Left forelimb (tissue), 1 donor: ENCODE results near the gene GPX4.
"Not testable (repeated sequence)": the region's sequence is repeated elsewhere in the genome, so short reads cannot be mapped to it uniquely, and the experiment has no call there.

ENCODE experiments used
- DNase-seq: peaks from one replicate; pipeline ENCODE4 v3.0.0-alpha.2; 2018; ENCODE audit warnings: low spot score

The GPX4 gene

DNA sequence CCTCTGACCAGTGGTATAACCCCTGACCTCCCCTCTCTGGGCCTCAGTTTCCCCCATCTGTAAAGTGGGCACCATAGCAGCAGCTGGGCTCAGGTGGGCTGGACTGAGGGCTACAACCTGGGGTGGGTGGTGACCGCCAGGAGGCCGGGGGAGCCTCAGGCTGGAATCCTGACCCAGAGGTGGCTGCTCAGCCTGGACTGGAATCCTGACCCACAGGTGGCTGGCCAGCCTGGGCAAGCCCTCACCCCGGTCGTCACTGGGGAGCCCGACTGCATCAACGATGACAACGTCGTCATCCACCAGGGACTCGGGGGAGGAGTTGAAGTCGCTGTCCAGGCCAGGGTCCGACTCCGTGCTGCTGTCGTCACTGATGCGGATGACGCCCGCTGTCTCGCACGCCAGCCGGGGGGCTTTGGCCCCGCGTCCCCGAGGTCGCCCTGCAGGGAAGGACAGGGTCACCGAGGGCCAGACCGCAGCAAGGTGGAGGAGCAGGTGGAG, 10.2 kb downstream of the GPX4 start:
- DNase-seq, result no peak

DNA sequence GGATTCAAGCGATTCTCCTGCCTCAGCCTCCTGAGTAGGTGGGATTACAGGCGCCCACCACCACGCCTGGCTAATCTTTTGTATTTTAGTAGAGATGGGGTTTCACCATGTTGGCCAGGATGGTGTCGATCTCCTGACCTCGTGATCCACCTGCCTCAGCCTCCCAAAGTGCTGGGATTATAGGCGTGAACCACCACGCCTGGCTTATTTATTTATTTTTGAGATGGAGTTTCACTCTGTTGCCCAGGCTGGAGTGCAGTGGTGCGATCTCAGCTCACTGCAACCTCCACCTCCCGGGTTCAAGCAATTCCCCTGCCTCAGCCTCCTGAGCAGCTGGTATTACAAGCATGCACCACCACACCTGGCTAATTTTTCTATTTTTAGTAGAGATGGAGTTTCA, 10.9 kb downstream of the GPX4 start:
- not testable (repeated sequence) for DNase-seq

DNA sequence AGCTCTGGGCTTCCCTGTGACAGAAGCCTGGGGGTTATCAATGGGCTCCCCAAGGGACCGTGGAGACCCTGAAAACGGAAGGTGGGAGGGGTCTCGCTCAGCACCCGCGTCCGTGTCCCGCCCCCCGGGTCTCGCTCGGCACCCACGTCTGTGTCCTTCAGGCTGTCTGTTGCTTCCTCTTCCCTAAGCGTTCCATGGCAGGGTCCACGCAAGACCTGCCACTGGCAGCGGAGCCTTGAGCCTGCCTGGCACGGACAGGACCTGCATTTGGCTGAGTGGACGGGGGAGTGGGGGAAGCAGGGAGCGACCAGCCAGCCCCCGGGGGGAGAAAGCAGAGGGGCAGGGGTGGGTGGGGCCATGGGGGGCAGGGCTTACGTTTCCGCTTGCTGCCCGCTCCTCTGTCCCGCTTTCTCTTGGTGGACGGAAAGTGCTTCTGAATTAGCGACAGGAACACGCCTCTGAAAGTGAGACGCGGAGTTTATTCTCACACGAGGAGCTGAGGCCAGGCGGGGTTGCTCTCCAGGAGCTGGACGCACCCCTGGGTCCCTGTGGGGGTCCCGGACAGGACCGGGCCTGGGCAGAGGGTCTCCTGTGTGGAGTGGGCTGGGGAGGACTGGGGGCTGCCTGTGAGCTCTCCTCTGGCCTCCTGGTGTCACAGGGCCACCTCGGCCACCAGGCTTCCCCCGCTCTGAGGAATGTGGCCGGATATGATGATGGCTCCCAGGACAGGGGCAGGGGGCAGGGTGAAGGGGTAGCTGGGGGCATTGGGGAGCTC, 12.0 kb downstream of the GPX4 start:
- no peak for DNase-seq

DNA sequence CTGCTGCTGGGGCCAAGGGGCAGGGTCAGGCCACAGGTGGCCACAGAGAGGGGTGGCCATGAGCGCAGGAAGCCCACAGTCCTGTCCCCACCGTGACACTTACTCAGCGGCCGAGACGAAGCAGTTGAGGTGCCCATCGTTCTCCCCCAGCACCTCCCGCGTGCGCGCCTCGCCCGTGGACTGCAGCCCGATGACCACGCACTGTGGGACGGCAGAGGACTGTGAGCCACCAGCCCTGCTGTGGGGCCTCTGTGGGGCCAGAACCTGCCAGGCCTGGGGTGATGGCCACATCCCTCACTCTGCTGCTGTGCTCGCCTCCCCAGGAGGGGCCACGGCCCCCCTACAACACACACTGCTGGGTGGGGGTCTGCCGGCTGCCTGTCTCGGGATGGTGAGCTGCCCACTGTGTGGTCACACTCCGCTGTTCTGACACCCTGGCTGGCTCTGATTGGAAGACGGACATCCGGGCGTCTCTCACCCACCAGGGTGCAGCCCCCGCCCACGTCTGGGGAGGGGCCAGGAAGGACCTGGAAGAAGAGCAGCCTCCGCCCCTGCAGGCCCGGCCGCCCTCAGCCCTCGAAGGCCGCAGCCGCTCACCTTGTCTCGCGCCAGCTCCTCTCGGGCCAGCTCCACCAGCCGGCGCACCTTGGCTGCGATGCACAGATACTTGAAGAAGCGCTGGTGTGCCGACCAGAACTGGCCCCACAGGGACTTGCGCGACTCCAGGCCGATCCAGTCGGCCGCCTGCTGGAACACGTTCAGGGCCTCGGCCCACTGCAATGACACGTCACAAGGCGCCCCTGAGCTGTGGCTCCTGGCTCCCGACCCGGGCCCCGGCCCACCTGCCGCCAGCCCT, 13.2 kb downstream of the GPX4 start:
- no peak for DNase-seq

DNA sequence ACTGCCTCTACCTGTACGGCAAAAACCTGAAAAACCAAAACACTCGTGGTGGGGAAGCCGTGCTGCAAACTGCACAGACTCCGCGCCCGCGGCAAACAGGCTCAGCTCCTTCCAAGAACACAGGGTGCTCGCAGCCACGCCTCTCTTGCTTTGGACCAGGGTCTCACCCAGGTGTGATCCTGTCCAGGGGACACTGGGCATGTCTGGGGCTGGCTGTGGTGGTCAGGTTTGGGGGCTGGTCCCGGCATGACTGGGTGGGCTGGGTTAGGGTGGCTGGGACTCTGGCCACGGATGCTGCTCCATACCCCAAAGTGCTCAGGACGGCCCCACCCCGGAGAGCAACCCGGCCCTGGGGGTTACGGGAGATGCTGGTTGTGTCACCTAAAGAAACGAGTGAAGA, 13.9 kb downstream of the GPX4 start:
- DNase-seq, result no peak

DNA sequence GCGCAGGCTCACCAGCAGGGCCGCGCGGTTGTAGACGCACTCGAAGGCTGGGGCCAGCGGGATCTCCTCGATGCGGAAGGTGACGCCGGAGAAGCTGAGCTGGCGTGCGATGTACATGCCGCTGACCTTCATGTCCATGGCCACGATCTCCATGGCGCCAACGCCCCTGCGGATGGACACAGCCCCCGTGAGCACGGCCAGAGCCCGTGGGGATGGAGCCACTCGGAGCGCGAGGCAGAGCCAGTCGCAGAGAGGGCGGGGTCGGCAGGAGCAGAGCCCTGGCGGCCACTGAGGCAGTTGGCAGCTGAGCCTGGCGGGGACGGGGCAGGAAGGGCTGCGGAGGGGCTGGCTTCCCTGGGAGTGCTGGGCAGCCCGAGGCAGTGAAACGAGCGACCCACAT, 15.2 kb downstream of the GPX4 start:
- DNase-seq, result no peak

DNA sequence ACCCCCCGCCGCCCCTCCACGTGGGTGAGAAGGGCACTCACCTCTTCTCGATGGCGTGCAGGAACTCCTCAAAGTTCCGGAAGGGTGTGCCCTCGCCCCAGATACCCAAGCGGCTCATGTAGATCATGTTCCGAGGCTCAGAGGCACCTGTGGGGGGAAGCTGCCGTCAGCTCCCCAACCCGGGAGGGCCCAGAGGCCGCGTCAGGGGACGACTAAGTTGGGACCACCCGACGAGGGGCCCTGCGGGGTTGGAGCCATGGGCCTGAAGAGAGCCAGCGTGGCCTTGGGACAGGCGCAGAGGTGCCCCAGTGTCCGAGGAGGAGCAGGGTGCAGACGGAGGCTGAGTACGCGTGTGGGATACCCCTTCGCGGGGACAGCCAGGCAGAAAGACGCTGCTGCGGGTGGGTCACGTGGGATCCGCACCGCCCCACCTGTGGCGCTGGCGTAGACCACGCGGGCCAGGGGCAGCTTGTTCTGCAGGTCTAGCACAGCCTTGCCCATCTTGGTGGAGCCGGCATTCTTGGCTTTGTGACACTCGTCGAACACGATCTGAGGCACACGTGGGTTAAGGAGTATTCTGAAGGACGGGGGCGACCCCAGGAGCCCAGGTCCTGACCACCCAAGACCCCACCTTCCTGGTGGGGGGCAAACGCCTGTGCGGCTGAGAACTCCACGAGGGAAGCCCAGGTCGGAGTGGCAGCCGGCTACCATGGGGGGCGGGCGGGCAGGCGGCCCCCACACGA, 15.9 kb downstream of the GPX4 start:
- no peak for DNase-seq

DNA sequence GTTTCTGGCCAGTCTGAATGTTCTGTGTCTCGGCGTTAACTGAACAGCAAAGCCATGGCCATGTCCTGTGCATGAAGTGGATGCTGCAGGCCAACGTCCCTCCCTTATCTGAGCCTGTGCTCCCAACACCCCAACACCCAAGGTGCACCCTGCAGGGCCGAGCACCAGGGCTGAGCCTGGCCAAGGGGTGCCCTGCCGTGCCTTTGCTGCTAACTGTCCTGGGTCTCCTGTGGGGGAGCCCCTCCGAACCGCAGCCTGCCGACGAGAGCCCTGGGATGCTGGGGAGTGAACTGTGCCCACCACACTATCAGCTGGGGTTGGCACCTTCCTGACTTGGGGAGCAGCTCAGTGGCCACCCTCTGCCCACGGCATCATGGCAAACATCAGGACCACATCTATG, 17.6 kb downstream of the GPX4 start:
- DNase-seq, result no peak

DNA sequence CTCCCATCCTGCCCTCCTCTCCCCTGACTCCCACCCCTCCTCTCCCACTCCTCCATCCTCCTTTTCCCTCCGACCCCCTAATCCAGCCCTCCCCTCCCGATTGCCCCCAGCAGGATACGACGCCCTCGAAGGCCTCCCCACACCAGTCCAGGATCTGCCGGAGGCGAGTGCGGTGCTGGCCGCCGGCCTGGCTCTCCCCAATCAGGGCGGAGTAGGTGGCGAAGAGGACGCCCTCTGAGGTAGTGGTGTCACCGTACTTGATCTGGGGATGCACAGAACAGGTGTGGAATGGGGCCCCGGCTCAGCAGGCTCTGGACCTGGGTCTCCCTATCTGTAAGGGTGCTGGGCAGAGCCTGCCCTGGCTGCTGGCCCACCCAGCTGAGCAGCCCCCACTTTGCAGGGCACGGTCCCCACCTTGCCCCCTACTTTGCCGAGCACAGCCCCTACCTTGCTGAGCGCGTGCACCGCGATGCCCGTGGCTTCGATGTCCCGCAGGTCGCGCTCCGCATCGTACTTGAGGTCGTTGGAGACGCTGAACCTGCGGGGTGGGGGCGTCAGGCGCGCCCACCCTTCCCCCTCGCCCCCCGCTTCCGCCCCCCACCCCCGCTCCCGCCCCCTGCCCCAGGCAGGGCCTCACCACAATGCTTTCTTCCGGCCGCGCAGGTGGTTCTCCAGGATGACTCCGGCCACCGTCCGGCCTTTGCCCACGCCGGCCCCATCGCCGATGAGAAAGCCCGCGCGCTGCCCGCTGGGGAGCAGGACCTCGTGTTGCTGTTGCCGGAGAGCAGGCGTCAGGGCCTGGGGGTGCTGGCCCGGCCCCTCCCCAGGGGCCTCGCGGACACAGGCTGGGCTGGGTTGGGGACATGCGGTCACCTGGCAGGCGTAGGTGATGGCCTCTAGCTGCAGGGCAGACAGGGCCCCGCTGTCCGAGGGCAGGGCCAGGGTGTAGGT, 18.5 kb downstream of the GPX4 start:
- no peak for DNase-seq

DNA sequence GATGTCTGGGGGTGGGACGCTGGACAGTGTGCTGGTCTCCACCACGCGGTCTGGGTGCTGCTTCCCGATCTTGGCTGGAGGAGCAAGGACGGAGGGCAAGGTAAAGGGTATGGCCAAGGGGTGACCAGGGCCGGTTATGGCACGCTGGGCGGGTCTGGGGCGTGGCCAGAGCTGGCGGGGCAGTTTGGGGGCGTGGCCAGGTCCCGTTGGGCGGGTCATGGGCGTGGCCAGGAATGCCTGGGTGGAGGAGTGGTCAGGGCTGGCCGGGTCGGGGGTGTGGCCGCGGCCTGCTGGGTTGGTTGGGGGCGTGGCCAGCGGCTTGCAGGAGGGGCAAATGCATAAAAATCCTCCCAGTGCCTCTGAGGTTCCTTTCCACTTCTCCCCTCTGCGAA, 19.2 kb downstream of the GPX4 start:
- DNase-seq, result no peak

DNA sequence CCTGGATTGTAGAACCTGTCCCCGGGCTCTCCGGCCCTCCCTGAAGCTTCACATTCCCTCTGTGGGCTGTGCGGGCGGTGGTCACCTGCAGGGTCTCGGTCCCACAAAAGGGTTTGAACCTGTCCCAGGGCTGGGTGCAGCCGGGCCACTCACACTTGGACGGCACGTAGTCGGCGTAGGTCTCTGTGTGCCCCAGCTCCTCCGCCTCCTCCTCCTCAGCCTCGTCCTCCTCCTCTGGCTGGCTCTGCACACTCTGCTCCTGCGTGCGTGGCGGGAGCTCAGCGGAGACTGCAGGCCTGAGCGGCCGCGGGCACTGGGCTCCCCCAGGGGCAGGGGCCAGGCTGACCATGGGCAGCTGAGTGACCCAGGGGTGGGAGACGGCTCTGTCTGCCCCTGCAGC, 19.6 kb downstream of the GPX4 start:
- no peak for DNase-seq

DNA sequence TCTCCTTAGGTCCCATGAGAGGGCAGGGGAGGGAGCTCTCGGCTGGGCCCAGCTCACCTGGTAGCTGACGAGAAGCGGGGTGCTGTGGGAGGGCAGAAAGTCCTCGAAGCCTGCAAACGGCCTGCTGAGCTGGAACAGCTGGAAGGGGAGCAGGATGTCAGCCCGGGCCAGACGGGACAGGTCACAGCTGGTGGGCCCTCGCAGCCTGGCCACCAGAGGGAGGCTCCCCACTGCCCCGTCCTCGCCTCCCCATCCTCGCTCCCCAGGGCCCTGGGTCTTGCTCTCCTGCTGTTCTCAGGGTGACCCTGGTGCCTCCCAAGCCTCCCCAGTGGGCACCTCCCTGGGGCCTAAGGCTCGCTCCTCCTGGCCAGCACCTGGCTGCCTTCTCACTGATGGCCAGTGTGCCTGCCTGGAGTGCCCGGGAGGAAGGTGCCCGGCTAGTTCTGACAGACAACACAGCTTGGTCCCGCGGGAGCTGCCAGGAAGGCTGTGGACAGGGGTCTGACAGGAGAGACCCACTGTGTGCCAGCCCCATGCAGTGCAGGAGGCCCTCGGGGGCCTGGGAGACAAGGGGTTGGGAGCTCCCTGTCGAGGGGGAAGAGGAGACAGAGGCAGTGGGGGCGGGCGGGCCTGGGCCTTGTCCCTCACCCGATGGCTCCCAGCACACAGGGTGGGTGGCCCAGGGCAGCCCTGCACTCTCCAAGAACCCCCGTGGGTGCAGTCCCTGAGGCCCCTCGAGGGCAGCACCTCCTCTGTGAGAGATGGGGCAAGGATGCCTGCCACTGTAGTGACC, 20.3 kb downstream of the GPX4 start:
- DNase-seq, result no peak

DNA sequence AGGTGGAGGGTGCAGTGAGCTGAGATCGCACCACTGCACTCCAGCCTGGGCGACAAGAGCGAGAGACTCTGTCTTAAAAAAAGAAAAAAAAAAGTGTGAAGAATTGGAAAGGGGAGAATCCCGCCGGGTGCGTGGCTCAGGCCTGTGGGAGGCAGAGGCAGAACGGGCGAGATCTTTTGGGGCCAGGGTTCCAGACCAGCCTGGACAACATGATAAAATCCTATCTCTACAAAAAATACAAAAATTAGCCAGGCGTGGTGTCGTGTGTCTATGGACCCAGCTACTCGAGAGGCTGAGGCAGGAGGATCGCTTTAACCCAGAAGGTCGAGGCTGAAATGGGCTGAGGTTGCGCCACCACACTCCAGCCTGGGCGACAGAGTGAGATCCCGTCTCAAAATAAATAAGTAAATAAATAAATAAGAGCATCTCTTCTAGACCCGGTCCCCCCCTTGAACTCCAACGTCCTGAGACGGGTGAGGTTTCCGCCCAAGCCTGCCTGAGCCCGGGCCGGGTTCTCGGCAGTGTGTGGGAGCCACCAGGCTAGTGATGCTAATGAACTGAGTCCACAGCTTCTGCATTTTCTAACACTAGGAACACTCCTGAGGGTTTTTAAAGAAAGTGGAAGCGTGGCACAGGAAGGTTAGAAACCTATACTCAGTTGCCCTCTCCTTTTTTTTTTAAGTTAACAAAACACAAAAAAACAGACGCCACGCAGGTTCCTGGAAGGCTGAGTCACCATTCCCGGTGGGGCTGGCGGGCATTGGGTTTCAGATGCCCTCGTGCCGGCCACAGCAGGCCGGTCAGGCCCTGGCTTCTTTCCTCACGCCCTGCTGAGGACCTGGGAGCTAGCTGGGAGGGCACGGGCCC, 22.0 kb downstream of the GPX4 start:
- no peak for DNase-seq

DNA sequence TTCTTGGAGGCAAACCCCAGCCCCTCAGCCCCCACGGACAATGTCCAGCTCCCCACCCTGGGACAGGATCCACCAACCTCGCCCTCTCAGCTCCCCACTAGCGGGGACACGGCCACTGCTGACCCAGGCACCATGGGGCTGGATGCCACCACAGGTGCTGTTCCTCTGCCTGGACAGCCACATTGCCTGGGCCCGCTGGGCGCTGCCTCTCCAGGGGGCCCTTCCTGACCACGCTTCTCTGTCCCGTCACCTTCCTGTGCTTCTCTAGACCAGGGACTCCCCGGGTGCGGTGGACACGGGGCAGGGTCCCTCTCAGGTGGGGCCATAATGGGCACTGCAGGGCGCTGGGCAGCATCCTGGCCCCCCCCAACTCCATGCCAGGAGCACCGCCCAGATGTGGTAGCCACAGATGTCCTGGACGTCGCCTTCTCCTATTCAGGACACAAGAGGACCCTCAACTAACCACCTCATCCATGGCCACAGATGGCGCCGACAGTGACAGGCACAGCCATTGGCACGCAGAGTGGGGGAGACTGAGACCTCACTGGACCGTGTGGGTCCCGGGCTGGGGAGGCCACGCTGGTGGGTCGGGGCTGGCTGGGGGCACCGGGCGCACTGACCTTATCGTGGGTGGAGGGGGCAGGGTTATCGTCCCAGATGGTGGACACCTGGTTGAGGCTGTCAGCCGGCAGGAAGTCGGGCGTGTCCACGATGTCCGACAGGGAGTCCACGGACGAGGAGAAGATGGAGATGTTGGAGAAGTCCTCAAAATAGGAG, 23.4 kb downstream of the GPX4 start:
- DNase-seq, result no peak

DNA sequence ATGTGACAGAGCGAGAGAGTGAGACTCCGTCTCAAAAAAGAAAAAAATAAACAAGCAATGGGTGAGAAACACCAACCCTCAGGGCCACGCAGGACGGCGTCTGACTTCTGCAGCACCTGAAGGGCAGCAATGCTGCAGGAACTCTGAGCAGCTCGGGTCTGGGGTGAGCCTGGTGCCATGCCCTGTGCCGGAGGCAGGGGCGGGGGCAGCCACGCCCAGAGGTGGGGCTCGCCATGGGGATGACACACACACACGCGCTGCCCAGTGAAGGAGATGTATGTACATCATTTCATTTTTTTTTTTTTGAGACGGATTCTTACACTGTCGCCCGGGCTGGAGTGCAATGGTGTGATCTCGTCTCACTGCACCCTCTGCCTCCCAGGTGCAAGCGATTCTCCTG, 24.3 kb downstream of the GPX4 start:
- DNase-seq, result no peak

DNA sequence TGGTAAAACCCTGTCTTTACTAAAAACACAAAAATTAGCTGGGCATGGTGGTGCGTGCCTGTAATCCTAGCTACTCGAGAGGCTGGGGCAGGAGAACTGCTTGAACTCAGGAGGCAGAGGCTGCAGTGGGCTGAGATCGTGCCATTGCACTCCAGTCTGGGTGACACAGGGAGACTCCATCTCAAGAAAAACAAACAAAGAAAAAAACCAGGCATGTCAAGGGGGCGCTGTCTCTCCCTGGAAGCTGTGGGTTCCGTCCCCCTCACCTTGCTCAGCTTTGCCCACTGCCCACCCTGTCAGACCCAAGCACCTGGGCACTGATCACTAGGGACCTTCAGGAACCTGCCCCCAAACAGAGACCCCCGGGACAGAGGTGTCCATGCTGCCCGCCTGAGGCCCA, 25.3 kb downstream of the GPX4 start:
- not testable (repeated sequence) for DNase-seq

DNA sequence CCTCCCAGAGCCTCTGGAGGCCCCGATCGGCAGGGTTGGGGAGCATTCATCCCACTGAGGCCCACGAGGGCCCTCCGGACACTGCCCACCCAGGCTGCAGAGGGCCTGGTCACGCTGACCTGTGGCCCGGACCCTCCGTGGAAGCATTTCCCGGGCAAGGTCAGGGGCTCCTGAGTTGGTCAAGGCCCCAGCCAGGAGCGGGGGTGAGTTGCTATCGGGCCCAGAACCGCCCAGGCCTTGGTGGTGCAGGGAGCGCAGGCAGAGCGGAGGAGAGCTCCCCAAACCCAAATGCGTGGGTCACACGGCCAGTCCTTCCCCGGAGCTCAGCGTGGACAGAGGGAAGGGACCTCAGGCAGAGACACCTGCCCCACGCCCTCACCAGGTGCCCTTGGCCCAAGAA, 25.7 kb downstream of the GPX4 start:
- no peak for DNase-seq

DNA sequence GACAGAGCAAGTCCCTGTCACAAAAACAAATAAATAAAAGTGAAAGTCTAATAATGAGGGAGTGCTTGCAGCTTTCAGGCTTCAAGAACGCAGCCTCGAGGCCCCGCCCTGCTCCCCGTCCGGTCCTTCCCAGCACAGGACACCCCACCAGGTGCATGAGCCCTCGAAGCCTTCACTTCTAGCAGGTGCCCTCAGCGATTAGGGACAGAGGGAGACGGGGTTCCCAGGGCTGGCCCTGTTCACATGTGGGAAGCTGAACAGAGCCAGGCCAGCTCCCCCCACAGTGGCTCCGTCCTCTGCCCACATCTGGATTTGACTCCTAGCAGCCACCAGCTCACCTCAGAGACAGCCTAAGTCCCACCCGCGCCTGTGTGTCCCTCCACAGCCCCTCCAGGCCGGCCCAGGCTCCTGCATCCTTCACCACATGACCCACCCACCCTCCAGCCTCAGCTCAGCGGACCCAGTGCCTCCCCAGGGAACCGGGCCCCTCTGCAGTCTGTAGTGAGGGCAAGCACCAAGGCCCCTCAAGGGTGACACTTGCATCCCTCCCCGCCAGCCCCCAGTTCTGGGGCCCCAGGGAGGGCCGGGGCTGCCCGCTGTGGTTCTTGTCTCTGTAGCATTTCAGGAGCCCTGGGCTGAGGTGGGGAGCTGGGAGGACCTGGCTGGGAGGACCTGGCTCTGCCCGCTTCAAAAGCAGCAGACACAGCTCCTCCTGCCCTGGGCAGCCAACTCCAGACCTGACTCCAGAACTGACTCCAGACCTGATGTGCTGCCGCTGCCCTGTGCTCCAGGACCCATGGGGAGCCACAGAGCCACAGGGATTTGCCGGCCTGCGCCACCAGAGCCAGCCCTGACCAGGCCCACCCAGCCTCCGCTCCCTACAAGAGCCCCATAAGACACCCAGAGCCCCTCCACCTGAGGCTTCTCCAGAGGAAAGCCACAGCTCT, 27.2 kb downstream of the GPX4 start:
- DNase-seq, result no peak
